HG03439 (cell line): Measurements from ENCODE around the gene SEC61B.
"Not testable (repeated sequence)": the region's sequence is repeated elsewhere in the genome, so short reads cannot be mapped to it uniquely, and the experiment has no call there.

Experiments
- ATAC-seq: cut with Tn5 transposase; IDR thresholded peaks from one replicate; pipeline ENCODE4 v1.9.1; 2021; ENCODE audit warnings: mild to moderate bottlenecking, moderate library complexity; ENCODE audit not compliant: unreplicated experiment

SEC61B gene

DNA sequence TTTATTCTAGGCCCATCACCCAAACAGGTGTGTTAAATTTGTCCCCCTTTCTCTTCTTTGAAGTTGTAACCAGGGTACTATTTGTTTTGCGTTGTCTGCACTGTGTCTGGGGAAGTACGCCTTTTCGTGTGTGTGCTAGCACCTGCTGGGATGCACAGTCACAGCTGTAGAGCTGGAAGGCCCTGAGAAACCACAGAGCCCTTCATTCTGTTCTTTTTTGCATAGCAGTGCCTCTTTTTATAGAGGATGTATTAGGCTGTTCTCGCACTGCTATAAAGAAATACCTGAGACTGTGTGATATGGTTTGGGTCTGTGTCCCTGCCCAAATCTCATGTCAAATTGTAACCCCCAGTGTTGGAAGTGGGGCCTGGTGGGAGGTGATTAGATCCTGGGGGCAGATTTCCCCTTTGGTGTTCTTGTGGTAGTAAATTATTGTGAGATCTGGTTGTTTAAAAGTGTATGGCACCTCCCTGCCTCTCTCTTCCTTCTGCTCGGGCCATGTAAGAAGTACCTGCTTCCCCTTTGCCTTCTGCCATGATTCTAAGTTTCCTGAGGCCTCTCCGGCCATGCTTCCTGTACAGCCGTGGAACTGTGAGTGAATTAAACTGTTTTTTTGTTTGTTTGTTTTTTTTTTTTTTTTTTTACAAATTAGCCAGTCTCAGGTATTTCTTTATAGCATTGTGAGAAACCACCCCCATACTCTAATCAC lies 14.0 kb downstream of the SEC61B start:
- peak; percentile 94 for ATAC-seq

DNA sequence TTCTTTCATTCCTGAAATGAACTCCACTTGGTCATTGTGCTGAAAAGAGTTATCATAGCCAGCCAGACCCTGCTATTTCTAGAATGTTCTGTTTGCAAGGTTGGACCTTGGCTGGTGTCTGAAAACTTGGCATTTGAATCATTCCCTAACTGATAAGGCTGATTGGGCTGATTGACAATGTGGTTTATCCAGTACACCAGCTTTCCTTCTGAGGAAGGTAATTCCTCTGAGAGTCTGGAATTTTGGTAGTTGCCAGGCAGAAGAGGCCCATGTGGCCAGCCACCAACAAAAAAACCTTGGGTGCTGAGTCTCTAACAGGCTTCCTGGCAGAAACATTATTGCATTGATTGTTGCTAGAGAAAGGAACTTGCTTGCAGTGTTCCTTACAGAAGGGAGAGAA lies 15.3 kb downstream of the SEC61B start:
- no peak for ATAC-seq

DNA sequence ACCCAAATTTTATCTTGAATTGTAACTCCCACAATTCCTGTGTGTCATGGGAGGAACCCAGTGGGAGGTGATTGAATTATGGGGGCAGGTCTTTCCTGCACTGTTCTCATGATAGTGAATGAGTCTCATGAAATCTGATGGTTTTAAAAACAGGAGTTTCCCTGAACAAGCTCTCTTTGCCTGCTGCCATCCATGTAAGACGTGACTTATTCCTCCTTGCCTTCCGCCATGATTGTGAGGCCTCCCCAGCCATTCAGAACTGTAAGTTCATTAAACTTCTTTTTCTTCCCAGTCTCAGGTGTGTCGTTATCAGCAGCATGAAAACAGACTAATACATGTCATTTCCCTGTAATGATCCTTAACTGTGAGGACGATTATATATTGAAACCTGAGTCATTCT lies 15.8 kb downstream of the SEC61B start:
- ATAC-seq = not testable (repeated sequence)

DNA sequence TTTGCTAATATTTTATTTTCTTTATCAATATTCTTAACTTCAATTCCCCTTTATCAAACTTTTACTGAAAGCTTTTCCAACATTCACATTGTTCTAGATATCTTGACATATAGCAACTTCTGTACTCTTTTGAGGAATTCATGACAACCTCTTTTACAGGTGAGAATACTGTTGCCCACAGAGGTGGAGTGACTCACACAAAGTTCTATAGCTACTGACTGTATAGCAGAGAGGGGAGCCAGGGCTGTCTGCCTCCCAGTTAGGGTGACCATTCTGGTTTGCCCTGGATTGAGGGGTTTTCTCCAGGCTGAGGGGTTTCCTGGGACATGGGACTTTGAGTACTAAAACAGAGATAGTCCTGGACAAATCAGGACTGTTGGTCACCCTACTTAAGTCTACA lies 16.2 kb downstream of the SEC61B start:
- ATAC-seq = no peak

DNA sequence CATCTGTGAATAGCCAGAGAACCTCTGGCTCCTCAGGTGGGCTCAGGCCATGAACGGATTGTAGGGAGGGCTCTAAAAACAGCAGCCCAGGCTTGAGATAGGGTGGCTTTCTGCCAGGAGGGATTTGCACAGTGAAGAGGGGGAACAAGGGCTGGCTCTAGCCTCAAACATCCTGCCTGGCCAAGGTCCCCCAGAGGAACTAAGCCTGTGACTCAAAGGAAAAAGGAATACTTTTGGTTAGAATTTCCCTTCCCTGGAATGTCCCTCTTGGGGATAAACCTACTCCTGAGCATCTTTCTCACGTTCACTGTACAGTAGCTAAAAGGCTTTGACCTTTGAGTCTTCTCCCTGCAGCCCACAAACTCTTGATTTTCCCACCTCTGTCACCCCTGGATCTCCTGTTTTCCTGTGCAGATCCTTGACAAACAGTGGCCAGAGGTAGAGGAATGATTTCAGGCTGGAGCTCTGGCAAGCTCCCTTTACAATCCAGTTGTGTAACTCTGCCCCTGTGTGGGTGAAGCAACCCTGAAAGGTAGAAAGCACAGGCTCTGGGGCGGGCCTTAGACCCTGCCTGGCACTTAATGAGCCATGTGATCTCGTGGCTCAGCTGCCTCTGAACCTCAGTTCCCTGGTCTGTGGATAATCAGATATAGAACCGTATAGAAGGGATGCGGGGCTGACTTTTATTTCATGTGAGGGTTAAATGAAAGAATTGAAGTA lies 17.4 kb downstream of the SEC61B start:
- ATAC-seq = no peak

DNA sequence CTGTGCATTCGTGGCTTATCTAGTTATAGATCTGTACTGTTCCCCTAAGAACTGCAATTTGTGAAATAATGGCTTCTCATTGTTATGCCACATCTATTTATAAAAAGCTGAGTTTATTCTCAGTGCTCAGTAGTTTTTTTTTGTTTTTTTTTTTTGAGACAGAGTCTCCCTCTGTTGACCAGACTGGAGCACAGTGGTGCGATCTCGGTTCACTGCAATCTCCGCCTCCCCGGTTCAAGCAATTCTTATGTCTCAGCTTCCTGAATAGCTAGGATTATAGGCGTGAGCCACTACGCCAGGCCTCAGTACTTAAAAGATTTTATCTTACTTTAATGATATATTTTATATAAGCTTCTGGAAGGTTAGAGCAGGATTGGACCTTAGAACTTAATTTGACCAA lies 19.0 kb downstream of the SEC61B start:
- no peak for ATAC-seq

DNA sequence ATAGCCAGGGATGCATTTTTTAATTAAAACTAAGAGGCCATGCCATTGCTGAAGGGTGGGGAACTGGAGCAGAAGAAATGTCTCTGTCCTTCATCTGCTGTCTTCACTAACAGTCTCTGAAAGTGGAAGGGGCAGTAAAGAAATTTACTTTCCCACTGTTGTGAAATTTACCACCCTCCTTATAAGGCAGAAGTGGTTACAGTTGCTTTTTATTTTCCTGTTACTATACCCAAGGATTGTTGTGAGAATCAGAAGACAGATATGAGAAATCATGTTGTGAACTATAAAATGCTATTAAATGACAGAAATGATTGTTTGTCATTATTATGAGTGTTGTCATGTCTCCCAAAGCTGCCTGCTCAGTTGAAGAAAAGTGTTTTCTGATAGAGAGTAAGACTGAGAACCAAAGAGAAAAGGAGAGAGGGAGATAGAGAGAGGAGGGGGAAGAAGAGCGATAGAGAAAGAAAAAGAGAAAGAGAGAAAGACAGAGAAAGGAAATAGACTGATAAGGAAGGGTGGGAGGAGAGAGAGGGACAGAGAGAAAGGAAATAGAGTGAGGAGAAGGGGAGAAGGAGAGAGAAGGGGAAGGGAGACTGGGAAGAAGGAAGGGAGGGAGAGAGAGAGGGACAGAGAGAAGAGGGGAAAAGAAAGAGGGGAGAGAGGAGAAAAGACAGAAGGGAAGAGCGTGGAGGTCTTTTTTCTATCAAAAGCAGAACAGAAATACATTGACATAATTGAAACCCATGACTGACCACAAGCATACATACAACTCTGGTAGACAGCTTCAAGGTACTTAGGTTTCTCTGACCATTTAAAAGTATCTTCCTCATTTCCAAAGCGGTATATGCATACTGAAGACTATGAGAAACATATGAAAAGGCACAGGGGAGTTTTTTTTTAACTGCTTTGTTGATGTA lies 22.5 kb downstream of the SEC61B start:
- peak; percentile 91 for ATAC-seq

DNA sequence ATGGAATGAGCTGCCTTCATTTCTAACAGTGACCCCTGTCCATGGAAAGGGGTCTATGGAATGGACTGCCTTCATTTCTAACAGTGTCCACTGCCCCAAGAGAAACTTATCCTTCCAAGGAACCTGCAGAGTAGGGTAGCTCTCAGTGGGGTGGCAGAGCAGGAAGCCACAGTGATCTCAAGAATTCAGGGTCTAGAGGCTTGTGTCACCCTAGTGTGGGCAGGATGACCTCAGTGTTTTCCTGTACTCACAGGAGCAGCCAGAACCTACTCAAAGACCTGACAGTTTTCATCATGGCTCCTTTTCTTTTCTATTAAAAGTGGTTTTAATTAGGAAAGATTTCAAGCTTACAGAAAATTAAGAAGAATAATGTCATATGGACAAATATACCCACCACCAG lies 27.5 kb downstream of the SEC61B start:
- ATAC-seq = no peak

DNA sequence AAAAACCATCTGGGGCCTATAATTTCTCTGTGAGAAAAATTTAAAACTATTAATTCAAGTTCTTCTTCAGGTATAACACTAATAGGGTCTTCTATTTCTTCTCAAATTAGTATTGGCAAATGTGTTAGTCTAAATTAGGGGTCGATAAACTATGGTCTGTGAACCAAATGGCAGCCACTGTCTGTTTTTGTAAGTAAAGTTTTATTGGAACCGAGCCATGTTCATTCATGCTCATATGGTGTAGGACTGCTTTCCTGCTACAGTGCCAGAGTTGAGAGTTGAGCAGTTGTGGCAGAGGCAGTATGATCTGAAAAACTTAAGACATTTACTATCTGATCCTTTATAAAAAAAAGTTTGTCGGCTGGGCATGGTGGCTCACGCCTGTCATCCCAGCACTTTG lies 29.1 kb downstream of the SEC61B start:
- ATAC-seq = no peak

DNA sequence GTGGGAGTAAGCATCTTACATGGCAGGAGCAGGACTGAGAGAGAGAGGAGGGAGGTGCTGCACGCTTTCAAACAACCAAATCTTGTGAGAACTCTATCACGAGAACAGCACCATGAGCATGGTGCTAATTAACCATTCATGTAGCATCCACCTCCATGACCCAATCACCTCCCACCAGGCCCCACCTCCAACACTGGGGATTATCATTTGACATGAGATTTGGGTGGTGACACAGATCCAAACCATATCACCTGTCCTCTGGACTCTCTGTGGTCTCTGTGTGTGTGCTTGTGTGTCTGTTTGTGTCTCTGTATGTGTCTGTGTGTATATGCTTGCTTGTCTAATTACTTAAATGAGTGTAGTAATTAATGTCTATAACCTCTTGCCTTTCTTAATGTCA lies 31.1 kb downstream of the SEC61B start:
- peak; percentile 31 for ATAC-seq

DNA sequence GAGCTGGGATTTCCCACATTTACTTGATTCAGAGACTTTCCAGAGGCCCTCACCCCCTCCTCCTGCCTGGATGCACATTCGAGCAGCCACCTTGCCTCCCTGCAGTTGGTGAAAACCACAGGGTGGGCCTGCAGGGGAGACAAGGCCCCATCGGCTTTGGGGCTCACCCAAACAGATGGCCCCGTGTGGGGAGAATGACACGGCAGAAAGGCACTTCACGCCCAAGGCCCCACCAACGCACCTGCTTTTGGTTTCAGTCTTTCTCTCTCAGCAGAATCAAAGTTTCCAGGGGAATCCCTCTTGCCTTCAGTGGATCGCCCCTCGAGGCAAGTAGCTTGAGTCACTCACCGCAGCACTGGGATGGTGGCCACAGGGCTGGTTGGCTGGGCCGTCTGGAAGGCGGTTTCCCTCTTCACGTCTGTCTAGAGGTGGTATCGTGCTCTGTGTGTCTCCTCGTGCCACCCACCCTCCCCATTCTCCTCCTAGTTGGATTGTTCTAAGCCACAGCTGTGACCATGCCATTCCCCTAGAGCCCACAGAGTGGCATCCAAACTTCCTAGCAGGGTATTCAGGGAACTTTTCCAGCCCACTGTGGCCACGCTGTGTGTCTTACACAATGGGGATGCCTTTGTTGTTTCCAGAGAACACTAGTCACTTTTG lies 31.8 kb downstream of the SEC61B start:
- ATAC-seq = peak; percentile 90

DNA sequence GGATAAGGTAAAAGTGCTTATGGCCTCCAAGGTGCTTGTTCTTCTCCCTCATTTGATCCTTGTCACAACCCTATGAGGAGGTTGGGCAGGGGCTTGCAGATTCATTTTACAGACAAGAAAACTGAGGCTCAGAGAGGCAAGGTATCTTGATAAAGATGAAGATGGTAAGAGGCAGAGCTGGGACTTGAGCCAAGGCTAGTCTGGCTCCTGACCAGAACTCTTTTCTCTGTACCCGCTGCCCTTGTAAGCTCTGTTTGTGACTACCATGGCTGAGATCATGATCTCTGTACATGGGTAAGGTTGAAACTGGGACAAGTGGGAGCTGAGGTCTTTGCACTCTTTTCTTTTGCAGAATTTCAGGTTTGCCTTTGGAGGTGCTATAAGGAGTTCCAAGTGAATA lies 33.6 kb downstream of the SEC61B start:
- ATAC-seq = no peak

DNA sequence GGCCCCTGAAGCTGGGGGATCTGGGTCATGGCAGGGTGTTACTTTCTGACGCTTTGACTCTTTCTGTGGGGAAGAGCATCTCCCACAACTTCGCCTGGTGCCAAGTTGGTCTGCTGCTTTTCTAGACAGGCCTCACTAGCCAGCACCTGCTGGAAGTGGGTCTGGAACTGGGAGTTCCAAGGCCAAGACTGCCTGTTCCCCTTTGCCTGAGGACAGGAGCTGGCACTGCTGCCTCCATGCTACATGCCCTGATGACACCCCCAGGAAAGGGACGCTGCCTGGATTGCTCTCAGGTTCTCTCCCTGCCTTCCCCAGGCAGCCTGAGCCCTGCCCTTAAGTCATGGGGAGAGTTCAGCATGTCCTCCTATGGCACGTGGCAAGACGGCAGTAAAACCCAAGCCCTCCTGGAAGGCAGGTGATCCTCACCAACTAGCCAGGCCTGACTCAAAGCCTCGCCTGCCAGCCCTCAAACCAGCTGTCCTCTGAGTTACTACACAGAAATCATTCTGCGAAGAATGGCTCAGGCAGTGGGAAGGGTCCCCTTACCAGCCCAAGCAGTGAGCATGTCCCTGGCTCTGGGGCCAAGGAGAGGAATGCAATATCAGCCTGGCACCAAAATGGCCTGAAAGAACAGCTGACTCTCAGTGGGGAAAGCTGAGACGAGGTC lies 35.8 kb downstream of the SEC61B start:
- no peak for ATAC-seq

DNA sequence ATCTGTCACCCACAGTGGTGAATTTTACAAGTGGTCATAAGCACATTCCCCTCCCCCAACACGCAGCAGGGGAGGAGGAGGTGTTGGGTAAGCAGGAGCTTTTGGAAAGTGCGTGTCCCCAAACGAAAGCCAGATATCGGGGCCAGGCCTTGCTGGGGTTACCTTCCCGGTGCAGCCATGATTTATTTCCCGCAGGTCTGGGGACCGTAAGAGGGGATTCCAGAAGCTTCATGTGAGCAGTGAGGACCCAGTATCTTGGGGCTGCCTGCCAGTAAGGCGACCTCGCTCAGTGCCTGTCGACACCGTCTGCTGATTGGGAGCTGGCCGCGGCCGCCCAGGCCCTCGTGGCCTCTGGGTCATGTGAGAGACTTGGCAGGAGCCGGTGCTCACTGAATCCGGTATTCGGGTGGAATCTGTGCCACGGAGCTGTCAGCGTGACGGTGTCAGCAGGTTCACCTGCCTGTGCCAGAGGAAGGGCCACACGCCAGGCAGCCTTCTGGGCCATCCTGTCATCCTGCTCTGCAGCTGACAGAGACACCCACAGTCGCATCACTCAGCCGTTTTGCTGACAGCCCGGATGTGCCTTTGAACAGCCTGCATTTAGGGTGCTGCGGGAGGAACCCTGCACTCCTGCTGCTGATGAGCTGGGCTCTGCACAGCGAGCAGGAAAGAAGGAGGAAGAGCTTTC lies 37.3 kb downstream of the SEC61B start:
- no peak for ATAC-seq

DNA sequence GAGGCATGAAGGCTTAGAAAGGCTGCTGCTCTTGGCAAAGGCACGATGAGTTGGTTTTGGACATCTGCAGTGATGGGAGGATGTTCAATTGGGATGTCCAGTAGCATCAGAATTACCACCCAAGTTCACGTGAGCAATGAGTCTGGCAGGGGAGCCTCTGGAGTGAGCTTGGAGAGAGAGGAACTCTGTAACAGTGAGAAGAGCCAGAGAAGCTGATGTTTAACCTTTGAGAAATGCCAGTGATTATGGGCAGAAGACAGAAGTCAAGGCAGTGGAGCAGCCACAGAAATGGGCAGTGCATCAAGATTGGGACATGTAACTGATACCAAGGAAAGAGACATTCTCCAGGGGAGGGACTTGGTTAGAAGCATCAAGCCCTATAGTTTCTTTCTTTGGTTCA lies 39.8 kb downstream of the SEC61B start:
- no peak for ATAC-seq

DNA sequence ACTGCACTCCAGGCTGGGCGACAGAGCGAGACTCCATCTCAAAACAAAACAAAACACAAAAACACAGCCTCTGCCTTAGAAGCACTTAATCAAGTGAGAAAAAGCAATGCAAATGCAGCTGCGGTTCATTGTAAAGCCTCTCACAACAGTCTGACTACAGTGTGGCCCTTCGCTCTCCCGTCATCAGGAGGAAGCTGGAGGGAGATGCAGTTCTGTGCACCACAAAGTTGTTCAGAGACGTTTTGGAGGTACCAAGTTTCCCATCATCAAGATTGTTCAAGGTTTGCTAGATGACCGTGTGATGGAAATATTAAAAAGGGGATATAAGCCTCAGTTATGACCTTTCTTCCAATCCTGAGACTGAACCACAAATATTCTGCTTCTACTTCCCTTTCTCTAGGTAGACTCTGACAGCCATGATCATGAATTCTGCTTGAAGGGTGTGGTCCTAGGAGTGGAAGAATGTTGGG lies 40.9 kb downstream of the SEC61B start:
- ATAC-seq = peak; percentile 67

DNA sequence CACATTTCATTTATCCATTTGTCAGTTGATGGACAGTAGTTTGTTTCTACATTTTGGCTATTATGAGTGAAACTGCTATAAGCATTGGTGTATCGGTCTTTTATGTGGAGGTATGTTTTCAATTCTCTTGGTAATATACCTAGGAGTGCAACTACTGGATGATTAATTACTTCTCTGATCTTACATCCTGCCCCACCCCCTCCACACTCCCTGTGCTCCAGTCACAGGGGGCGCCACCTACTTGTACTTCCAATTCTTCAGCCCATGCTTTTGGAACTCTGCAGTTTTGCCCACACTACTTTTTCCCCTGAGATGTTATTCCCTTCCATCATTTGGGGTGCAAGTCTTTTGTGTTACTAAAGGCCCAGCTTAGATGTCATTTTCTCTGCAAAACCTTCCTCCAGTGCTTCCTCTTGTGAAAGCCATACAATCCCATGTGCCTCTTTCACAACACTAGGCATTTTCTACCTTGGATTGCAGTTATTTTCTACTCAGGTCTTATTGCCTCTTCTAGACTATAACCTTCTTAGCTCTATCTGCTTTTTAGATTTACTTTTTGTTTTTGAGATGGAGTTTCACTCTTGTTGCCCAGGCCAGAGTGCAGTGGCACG lies 42.1 kb downstream of the SEC61B start:
- no peak for ATAC-seq

DNA sequence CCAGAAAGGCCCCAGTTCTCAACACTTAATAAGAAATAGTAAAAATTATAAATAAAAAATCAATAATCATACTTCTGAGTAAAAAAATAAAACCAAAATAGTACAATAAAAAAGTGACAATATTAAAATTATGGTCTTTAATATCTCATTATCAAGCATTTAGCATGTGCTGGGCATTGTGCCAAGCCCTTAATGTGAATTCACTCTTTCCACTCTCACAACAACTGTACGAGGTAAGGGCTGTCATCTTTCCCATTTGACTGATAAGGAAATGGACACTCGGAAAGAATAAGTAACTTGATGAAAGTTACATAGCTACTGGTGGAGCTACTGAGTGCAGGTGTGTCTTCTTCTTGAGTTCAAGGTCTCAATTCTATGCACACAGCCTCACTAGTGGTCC lies 43.6 kb downstream of the SEC61B start:
- no peak for ATAC-seq

DNA sequence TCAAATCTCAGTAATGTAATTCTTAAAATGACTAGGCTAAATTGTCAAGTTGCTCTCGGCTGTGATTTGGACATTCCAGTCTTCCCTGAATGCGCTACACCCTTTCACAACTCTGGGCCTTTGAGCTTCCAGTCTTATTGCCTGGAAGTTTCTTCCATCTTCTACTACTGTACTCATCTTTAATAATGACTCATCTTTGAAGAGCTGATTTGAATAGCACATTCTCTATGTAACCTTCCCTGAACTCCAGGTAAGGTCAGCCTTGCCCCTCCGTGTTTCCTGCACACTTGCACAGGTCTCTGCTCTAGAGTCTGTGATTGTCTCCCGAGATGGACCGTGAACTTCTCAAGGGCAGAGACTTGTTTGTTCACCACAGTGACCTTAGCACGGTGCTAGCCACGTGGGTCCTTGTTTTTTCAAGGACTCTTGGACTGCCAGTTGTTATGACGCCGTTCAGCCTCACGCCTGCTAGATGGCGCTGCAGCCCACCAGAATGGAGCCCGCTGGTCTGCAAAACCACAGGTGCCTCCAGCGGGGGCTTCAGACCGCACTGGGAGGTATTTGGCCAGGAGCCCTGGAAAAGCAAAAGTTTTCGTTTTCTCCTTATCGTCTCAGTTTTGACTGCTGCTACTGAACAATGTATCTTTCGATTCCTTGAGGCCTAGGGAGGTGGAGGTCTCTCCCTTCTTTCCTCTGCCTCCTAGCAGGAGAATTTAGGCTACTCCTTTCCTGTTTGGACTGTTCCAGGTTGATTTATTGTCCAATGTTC lies 44.4 kb downstream of the SEC61B start:
- ATAC-seq = peak; percentile 75
